ENCODE measurements around the gene TMTC3. TPM values are rescaled to one million over a fixed set of nuclear protein-coding genes. Genes with fewer than 3 reads are reported as not detected.
"Not testable (repeated sequence)": the region's sequence is repeated elsewhere in the genome, so short reads cannot be mapped to it uniquely, and the experiment has no call there.

The TMTC3 gene
- total RNA-seq, 5 donors from 2014 or later (not counting 1 experiment from before 2014, with no cell fraction given): 7.1 to 11.0 (median 8.6) TPM

DNA sequence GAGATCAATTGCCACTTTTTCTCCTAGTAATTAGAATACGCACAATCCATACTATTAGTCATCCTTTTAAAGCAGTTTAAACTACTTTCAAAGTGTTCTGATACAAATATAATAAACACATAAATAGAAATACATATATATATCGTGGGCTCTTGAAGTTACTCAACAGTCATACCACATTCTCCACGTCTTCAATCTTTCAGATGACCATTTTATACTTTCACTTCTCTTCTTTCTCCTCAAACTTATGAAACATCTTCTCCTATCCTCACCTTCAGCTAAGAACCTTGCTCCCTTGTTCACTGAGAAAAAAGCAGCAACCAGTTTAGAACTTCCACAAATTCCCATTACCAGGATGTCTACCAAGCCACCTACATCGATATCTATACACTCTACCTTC, 19.4 kb upstream of the TMTC3 start:
- no peak overlapping the region for H3K27ac Mint-ChIP-seq
- ChIA-PET CTCF (no interaction called here), POLR2A (no interaction called here)
- no peak overlapping the region for H3K4me3 ChIP-seq (ENCODE audit: control insufficient read depth in 1 of 2, extremely low read depth in 1 of 2, low read length in 1 of 2)
- no peak for ATAC-seq (replicated peaks in 1 of 4)
- no peak overlapping the region for H3K4me3 Mint-ChIP-seq
- WGBS (ENCODE audit: insufficient coverage): no CpG with 5 or more reads among the region's 4 CpGs
- H3K4me1 ChIP-seq (ENCODE audit: control insufficient read depth in 1 of 2, extremely low read depth in 1 of 2, insufficient read depth in 2 of 2, low read length in 2 of 2): no peaks in the 10 kb centered on the region
- no peak for DNase-seq
- H3K27me3 ChIP-seq (replicated peaks in 1 of 2; ENCODE audit: control insufficient read depth in 2 of 2, extremely low read depth in 1 of 2, insufficient read depth in 2 of 2, low read length in 1 of 2): no peaks in the 10 kb centered on the region
- H3K27ac ChIP-seq (ENCODE audit: low read length): no peak overlapping the region
- H3K27me3 Mint-ChIP-seq: no peaks in the 10 kb centered on the region
- H3K4me1 Mint-ChIP-seq: no peaks in the 10 kb centered on the region
- no peaks in the 10 kb centered on the region for H3K9me3 Mint-ChIP-seq
- no peaks in the 10 kb centered on the region for H3K9me3 ChIP-seq
- H3K36me3 ChIP-seq (ENCODE audit: control insufficient read depth in 2 of 2, extremely low read depth in 1 of 2, insufficient read depth in 1 of 2, low read length in 1 of 2): peaks cover 0 to 29% of the 10 kb centered on the region in 2 donors
- peaks cover 9% of the 10 kb centered on the region for H3K36me3 Mint-ChIP-seq

DNA sequence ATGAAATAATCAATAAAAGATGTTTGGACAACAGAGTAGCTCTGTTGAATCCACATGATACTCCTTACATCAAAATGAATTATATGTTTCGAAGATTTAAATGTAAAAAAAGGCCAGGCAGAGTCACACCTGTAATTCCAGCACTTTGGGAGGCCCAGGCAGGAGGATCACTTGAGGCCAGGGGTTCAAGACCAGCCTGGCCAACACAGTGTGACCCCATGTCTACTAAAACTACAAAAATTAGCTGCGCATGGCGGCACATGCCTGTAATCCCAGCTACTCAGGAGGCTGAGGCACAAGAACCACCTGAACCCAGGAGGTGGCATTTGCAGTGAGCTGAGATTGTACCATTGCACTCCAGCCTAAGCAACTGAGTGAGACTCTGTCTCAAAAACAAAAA, 15.0 kb upstream of the TMTC3 start:
- 100% methylated on average over 2 of the region's 3 CpGs for WGBS (ENCODE audit: insufficient coverage)
- CTCF ChIA-PET: no interaction called here
- no peak for DNase-seq

DNA sequence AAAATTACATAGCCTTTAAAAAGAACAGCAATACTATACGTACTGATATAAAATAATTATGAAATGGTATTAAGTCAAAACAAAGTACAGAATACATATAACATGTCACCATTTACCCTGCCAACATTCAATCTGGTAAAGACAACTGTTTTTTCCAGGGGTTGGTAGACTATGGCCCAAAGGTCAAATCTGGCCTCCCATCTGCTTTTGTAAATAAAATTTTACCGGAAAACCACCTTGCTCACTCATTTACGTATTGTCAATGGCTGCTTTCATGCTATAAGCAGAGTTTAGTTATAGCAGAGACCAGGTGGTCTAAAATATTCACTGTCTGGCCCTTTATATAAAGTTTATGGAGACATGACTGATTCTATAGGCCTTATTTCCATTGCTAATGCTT, 14.3 kb upstream of the TMTC3 start:
- no peaks in the 10 kb centered on the region for H3K9me3 ChIP-seq
- peaks cover 0 to 21% of the 10 kb centered on the region in 2 donors for H3K36me3 ChIP-seq (ENCODE audit: control insufficient read depth in 2 of 2, extremely low read depth in 1 of 2, insufficient read depth in 1 of 2, low read length in 1 of 2)
- no peak for DNase-seq
- H3K36me3 Mint-ChIP-seq: peaks cover 24% of the 10 kb centered on the region
- no CpG with 5 or more reads among the region's 3 CpGs for WGBS (ENCODE audit: insufficient coverage)
- H3K9me3 Mint-ChIP-seq: no peaks in the 10 kb centered on the region
- H3K4me3 ChIP-seq (ENCODE audit: control insufficient read depth in 1 of 2, extremely low read depth in 1 of 2, low read length in 1 of 2): no peak overlapping the region
- H3K4me1 ChIP-seq (ENCODE audit: control insufficient read depth in 1 of 2, extremely low read depth in 1 of 2, insufficient read depth in 2 of 2, low read length in 2 of 2): no peaks in the 10 kb centered on the region
- no peaks in the 10 kb centered on the region for H3K27me3 Mint-ChIP-seq
- POLR2A ChIA-PET: no interaction called here
- no peaks in the 10 kb centered on the region for H3K27me3 ChIP-seq (replicated peaks in 1 of 2; ENCODE audit: control insufficient read depth in 2 of 2, extremely low read depth in 1 of 2, insufficient read depth in 2 of 2, low read length in 1 of 2)
- H3K27ac ChIP-seq (ENCODE audit: low read length): no peak overlapping the region
- CTCF ChIA-PET: no interaction called here
- no peak for ATAC-seq (replicated peaks in 1 of 4)
- H3K4me1 Mint-ChIP-seq: no peaks in the 10 kb centered on the region
- H3K27ac Mint-ChIP-seq: no peak overlapping the region
- no peak overlapping the region for H3K4me3 Mint-ChIP-seq

More for the DNA sequence above, 15.0 kb upstream of the TMTC3 start:
- Mint-ChIP-seq H3K36me3 (peaks cover 17% of the 10 kb centered on the region), H3K9me3 (no peaks in the 10 kb centered on the region), H3K27ac (no peak overlapping the region), H3K4me3 (no peak overlapping the region), H3K4me1 (no peaks in the 10 kb centered on the region), H3K27me3 (no peaks in the 10 kb centered on the region)
- POLR2A ChIA-PET: no interaction called here
- no peak overlapping the region for H3K27ac ChIP-seq (ENCODE audit: low read length)
- H3K36me3 ChIP-seq (ENCODE audit: control insufficient read depth in 2 of 2, extremely low read depth in 1 of 2, insufficient read depth in 1 of 2, low read length in 1 of 2): peaks cover 0 to 26% of the 10 kb centered on the region in 2 donors
- no peaks in the 10 kb centered on the region for H3K27me3 ChIP-seq (replicated peaks in 1 of 2; ENCODE audit: control insufficient read depth in 2 of 2, extremely low read depth in 1 of 2, insufficient read depth in 2 of 2, low read length in 1 of 2)
- no peaks in the 10 kb centered on the region for H3K9me3 ChIP-seq
- H3K4me1 ChIP-seq (ENCODE audit: control insufficient read depth in 1 of 2, extremely low read depth in 1 of 2, insufficient read depth in 2 of 2, low read length in 2 of 2): no peaks in the 10 kb centered on the region
- H3K4me3 ChIP-seq (ENCODE audit: control insufficient read depth in 1 of 2, extremely low read depth in 1 of 2, low read length in 1 of 2): no peak overlapping the region
- no peak for ATAC-seq (replicated peaks in 1 of 4)

DNA sequence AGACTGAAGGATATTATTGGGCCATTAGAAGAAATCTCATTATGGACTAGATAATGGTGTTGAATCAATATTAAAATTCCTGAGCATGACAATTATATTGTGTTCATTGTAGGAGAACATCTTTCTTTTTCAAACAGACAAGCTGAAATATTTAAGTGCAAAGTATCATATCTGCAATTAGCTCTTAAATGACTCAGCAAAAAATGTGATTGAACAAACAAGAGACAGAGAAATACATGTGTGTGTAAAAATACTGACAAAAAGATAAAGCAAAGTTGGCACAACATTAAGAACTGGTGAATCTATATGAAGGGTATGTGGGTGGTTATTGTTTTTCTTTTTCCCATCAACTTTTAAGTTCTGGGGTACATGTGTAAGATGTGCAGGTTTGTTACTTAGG, 9.7 kb upstream of the TMTC3 start:
- ChIA-PET POLR2A (no interaction called here), CTCF (no interaction called here)
- Histone ChIP-seq H3K36me3 (ENCODE audit: control insufficient read depth in 2 of 2, extremely low read depth in 1 of 2, insufficient read depth in 1 of 2, low read length in 1 of 2) (peaks cover 0 to 10% of the 10 kb centered on the region in 2 donors), H3K4me1 (ENCODE audit: control insufficient read depth in 1 of 2, extremely low read depth in 1 of 2, insufficient read depth in 2 of 2, low read length in 2 of 2) (no peaks in the 10 kb centered on the region), H3K4me3 (ENCODE audit: control insufficient read depth in 1 of 2, extremely low read depth in 1 of 2, low read length in 1 of 2) (no peak overlapping the region), H3K27me3 (replicated peaks in 1 of 2; ENCODE audit: control insufficient read depth in 2 of 2, extremely low read depth in 1 of 2, insufficient read depth in 2 of 2, low read length in 1 of 2) (no peaks in the 10 kb centered on the region), H3K27ac (ENCODE audit: low read length) (no peak overlapping the region), H3K9me3 (no peaks in the 10 kb centered on the region)
- H3K4me3 Mint-ChIP-seq: no peak overlapping the region
- no peak overlapping the region for H3K27ac Mint-ChIP-seq
- H3K4me1 Mint-ChIP-seq: peaks cover 0 to 3% (median 0%) of the 10 kb centered on the region in 3 donors
- no peaks in the 10 kb centered on the region for H3K9me3 Mint-ChIP-seq
- DNase-seq (no peak), ATAC-seq (replicated peaks in 1 of 4) (no peak)
- H3K27me3 Mint-ChIP-seq: no peaks in the 10 kb centered on the region
- H3K36me3 Mint-ChIP-seq: peaks cover 48% of the 10 kb centered on the region

DNA sequence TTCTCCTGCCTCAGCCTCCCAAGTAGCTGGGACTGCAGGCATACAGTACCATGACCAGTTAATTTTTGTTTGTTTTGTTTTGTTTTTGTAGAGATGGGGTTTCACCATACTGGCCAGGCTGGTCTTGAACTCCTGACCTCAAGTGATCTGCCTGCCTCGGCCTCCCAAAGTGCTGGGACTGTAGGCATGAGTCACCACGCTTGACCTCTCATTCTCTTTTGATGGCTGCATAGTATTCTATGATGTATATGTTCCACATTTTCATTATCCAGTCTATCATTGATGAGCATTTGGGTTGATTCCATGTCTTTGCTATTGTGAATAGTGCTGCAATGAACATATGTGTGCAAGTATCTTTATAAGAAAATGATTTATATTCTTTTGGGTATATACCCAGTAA, 8.9 kb upstream of the TMTC3 start:
- H3K27ac ChIP-seq (ENCODE audit: low read length); H3K9me3 Mint-ChIP-seq; DNase-seq; H3K4me3 Mint-ChIP-seq; H3K27me3 ChIP-seq (replicated peaks in 1 of 2; ENCODE audit: control insufficient read depth in 2 of 2, extremely low read depth in 1 of 2, insufficient read depth in 2 of 2, low read length in 1 of 2); H3K36me3 ChIP-seq (ENCODE audit: control insufficient read depth in 2 of 2, extremely low read depth in 1 of 2, insufficient read depth in 1 of 2, low read length in 1 of 2); H3K4me3 ChIP-seq (ENCODE audit: control insufficient read depth in 1 of 2, extremely low read depth in 1 of 2, low read length in 1 of 2); H3K4me1 ChIP-seq (ENCODE audit: control insufficient read depth in 1 of 2, extremely low read depth in 1 of 2, insufficient read depth in 2 of 2, low read length in 2 of 2); H3K4me1 Mint-ChIP-seq; H3K27ac Mint-ChIP-seq; H3K27me3 Mint-ChIP-seq; ATAC-seq (replicated peaks in 1 of 4); H3K9me3 ChIP-seq; POLR2A ChIA-PET: not testable (repeated sequence)
- CTCF ChIA-PET: interaction anchor here (0.6 kb wide), 2 partner anchors 34 to 39 kb away, joined by 4 read pairs; no protein-coding TSS in a partner anchor
- WGBS (ENCODE audit: insufficient coverage): no CpG with 5 or more reads among the region's 2 CpGs
- peaks cover 52% of the 10 kb centered on the region for H3K36me3 Mint-ChIP-seq

DNA sequence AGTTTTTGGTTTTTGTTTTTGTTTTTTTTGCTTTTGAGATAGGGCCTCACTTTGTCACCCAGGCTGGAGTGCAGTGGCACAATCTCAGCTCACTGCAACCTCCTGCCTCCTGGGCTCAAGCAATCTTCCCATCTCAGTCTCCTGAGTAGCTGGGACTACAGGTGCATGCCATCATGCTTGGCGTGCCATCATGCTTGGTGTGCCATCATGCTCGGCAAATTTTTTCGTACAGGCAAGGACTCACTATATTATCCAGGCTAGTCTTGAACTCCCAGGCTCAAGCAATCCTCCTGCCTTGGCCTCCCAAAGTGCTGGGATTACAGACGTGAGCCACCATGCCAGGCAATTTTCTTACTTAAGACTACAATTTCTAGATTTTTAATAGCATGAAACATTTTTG, 2.4 kb upstream of the TMTC3 start:
- H3K27ac Mint-ChIP-seq; H3K27me3 Mint-ChIP-seq; H3K36me3 ChIP-seq (ENCODE audit: control insufficient read depth in 2 of 2, extremely low read depth in 1 of 2, insufficient read depth in 1 of 2, low read length in 1 of 2); H3K9me3 Mint-ChIP-seq; POLR2A ChIA-PET; DNase-seq; H3K27me3 ChIP-seq (replicated peaks in 1 of 2; ENCODE audit: control insufficient read depth in 2 of 2, extremely low read depth in 1 of 2, insufficient read depth in 2 of 2, low read length in 1 of 2); H3K27ac ChIP-seq (ENCODE audit: low read length); H3K9me3 ChIP-seq; CTCF ChIA-PET; H3K4me3 Mint-ChIP-seq; H3K4me3 ChIP-seq (ENCODE audit: control insufficient read depth in 1 of 2, extremely low read depth in 1 of 2, low read length in 1 of 2); ATAC-seq (replicated peaks in 1 of 4): not testable (repeated sequence)
- WGBS (ENCODE audit: insufficient coverage): 93% methylated on average over 4 of the region's 4 CpGs
- Mint-ChIP-seq H3K4me1 (peaks cover 32 to 46% (median 44%) of the 10 kb centered on the region in 3 donors), H3K36me3 (peaks cover 27% of the 10 kb centered on the region)
- H3K4me1 ChIP-seq (ENCODE audit: control insufficient read depth in 1 of 2, extremely low read depth in 1 of 2, insufficient read depth in 2 of 2, low read length in 2 of 2): peaks cover 12 to 14% of the 10 kb centered on the region in 2 experiments

DNA sequence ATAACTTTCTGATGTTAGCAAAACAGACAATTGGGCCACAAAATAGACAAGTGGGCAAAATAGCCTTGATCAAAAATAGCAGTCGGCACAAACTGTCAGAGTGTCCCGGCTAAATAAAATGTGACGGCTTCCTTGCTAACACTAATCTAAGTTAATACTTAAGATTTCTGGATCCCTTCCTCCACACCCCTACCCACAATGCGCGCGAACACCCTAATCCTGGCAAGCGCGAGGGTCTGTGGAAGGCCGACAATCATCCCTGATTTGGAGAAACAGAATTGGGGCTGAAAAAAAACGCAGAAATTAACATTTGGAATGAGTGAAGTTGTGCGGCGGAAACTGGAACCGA, 708 bp upstream of the TMTC3 start:
- Histone ChIP-seq H3K4me3 (ENCODE audit: control insufficient read depth in 1 of 2, extremely low read depth in 1 of 2, low read length in 1 of 2) (peak overlapping the region; percentile 62 to 94), H3K4me1 (ENCODE audit: control insufficient read depth in 1 of 2, extremely low read depth in 1 of 2, insufficient read depth in 2 of 2, low read length in 2 of 2) (peaks cover 12 to 14% of the 10 kb centered on the region in 2 experiments), H3K36me3 (ENCODE audit: control insufficient read depth in 2 of 2, extremely low read depth in 1 of 2, insufficient read depth in 1 of 2, low read length in 1 of 2) (peaks cover 0 to 2% of the 10 kb centered on the region in 2 donors), H3K9me3 (no peaks in the 10 kb centered on the region), H3K27ac (ENCODE audit: low read length) (peak overlapping the region; percentile 80), H3K27me3 (replicated peaks in 1 of 2; ENCODE audit: control insufficient read depth in 2 of 2, extremely low read depth in 1 of 2, insufficient read depth in 2 of 2, low read length in 1 of 2) (no peaks in the 10 kb centered on the region)
- ChIA-PET CTCF (interaction anchor here in 1 of 2 donors (0.6 kb wide), 1 partner anchor 106 kb away, joined by 3 read pairs; a partner anchor contains a TSS), POLR2A (interaction anchor here in 1 of 2 donors (1.1 kb wide), 1 partner anchor 108 kb away, joined by 3 read pairs; no protein-coding TSS in a partner anchor)
- Mint-ChIP-seq H3K27ac (peak overlapping the region; percentile 96), H3K4me3 (peak overlapping the region; percentile 92 to 96 (median 94)), H3K27me3 (no peaks in the 10 kb centered on the region), H3K36me3 (peaks cover 22% of the 10 kb centered on the region), H3K9me3 (no peaks in the 10 kb centered on the region), H3K4me1 (peaks cover 47 to 63% (median 59%) of the 10 kb centered on the region in 3 donors)
- WGBS (ENCODE audit: insufficient coverage): 3% methylated on average over 8 of the region's 13 CpGs
- ATAC-seq (replicated peaks in 1 of 4) (peak in 1 of 4 experiments; percentile 0), DNase-seq (no peak)
